Common myeloid progenitor, CD34-positive (primary cell): ENCODE results near the gene APOH.

ENCODE experiments used
- CTCF ChIA-PET: fragments of 350-600 bp; sonication (Branson Sonifier 250); formaldehyde crosslinking; loops from one replicate; lab custom pipeline; 2021; ENCODE audit warnings: antibody characterized with exemption; lab: Charles Lee
- POLR2A ChIA-PET: fragments of 350-600 bp; sonication (Branson Sonifier 250); formaldehyde crosslinking; loops from one replicate; lab custom pipeline; 2021; ENCODE audit warnings: antibody characterized with exemption; lab: Charles Lee
- DNase-seq, 3 donors: peaks; one replicate each; pipeline versions ENCODE4 v3.0.0 to v3.0.0-alpha.2; 2013
- H3K27ac ChIP-seq, 2 experiments: 1 replicate in 1 of 2; 2 replicates in 1 of 2; pipeline ENCODE4 v1.7.0; 2013; ENCODE audit warnings: inconsistent platforms in 2 of 2, low read length in 2 of 2, mild to moderate bottlenecking in 2 of 2, low read depth in 1 of 2, moderate library complexity in 1 of 2; ENCODE audit not compliant: severe bottlenecking in 2 of 2, insufficient read depth in 1 of 2, poor library complexity in 1 of 2
- H3K27me3 ChIP-seq, 5 experiments: replicated peaks in 2 of 5; 1 replicate in 3 of 5; 2 replicates in 2 of 5; pipeline versions ENCODE4 v1.6.1 to v1.7.0; 2013; ENCODE audit warnings: low read length in 4 of 5, mild to moderate bottlenecking in 2 of 5, moderate library complexity in 2 of 5, inconsistent platforms in 1 of 5; ENCODE audit not compliant: insufficient read depth in 5 of 5, control insufficient read depth in 4 of 5
- H3K36me3 ChIP-seq, 4 experiments: 1 replicate in 2 of 4; 2 replicates in 2 of 4; pipeline versions ENCODE4 v1.6.1 to v1.7.0; 2013; ENCODE audit warnings: low read length in 3 of 4, control low read depth in 1 of 4, mild to moderate bottlenecking in 1 of 4; ENCODE audit not compliant: control insufficient read depth in 4 of 4, insufficient read depth in 4 of 4
- H3K4me1 ChIP-seq, 4 experiments: 1 replicate in 3 of 4; 2 replicates in 1 of 4; pipeline versions ENCODE4 v1.6.1 to v1.7.1; 2013; ENCODE audit warnings: low read length in 3 of 4, mild to moderate bottlenecking in 3 of 4, control low read depth in 1 of 4, inconsistent platforms in 1 of 4, moderate library complexity in 1 of 4; ENCODE audit not compliant: control insufficient read depth in 4 of 4, insufficient read depth in 4 of 4; ENCODE audit errors: control extremely low read depth in 1 of 4
- H3K4me3 ChIP-seq, 7 experiments: 1 replicate in 4 of 7; 2 replicates in 3 of 7; pipeline versions ENCODE4 v1.5.1 to v1.7.0; 2013; ENCODE audit warnings: mild to moderate bottlenecking in 7 of 7, low read length in 6 of 7, moderate library complexity in 6 of 7, inconsistent platforms in 2 of 7, low read depth in 2 of 7, control low read depth in 1 of 7; ENCODE audit not compliant: insufficient read depth in 4 of 7, control insufficient read depth in 1 of 7; ENCODE audit errors: extremely low read depth in 1 of 7
- H3K9me3 ChIP-seq, 5 experiments: 1 replicate in 4 of 5; 2 replicates in 1 of 5; pipeline versions ENCODE4 v1.6.1 to v1.7.1; 2013; ENCODE audit warnings: low read length in 4 of 5, mild to moderate bottlenecking in 2 of 5, inconsistent platforms in 1 of 5, low read depth in 1 of 5, moderate library complexity in 1 of 5; ENCODE audit not compliant: control insufficient read depth in 4 of 5, insufficient read depth in 2 of 5; ENCODE audit errors: control extremely low read depth in 1 of 5
- WGBS: methylation state at CpG from one replicate; pipeline ENCODE4 v1.1.5; 2013; ENCODE audit not compliant: insufficient coverage; 5-methylcytosine and 5-hydroxymethylcytosine counted together

APOH gene

GRCh38 chr17:66184392-66184791 lies 44.8 kb downstream of the APOH start:
- Histone ChIP-seq H3K27ac (no peak overlapping the region), H3K36me3 (peaks cover 0 to 10% (median 2%) of the 10 kb centered on the region in 4 experiments), H3K4me3 (no peak overlapping the region), H3K9me3 (peaks cover 0 to 5% (median 0%) of the 10 kb centered on the region in 5 experiments), H3K27me3 (no peaks in the 10 kb centered on the region), H3K4me1 (no peaks in the 10 kb centered on the region)
- CTCF ChIA-PET, result no interaction called here
- no peak for DNase-seq
- WGBS, result 89% methylated on average over 1 of the region's 1 CpG
- POLR2A ChIA-PET, result no interaction called here

GRCh38 chr17:66183529-66183928 lies 45.7 kb downstream of the APOH start:
- no peak for DNase-seq
- H3K4me3 ChIP-seq, result no peak overlapping the region
- ChIA-PET POLR2A (no interaction called here), CTCF (no interaction called here)
- no peaks in the 10 kb centered on the region for H3K27me3 ChIP-seq
- no peak overlapping the region for H3K27ac ChIP-seq
- peaks cover 0 to 10% (median 2%) of the 10 kb centered on the region in 4 experiments for H3K36me3 ChIP-seq
- H3K4me1 ChIP-seq, result no peaks in the 10 kb centered on the region
- peaks cover 0 to 5% (median 0%) of the 10 kb centered on the region in 5 experiments for H3K9me3 ChIP-seq

GRCh38 chr17:66178642-66179041 lies 50.6 kb downstream of the APOH start:
- H3K4me1 ChIP-seq, result no peaks in the 10 kb centered on the region
- H3K27ac ChIP-seq, result no peak overlapping the region
- H3K4me3 ChIP-seq, result no peak overlapping the region
- CTCF ChIA-PET, result no interaction called here
- DNase-seq, result no peak
- WGBS, result no CpG with 5 or more reads among the region's 4 CpGs
- POLR2A ChIA-PET, result no interaction called here
- no peaks in the 10 kb centered on the region for H3K27me3 ChIP-seq
- H3K36me3 ChIP-seq, result peaks cover 0 to 12% (median 2%) of the 10 kb centered on the region in 4 experiments
- peaks cover 0 to 3% (median 0%) of the 10 kb centered on the region in 5 experiments for H3K9me3 ChIP-seq

- Histone ChIP-seq H3K4me3 (no peak overlapping the region), H3K4me1 (no peaks in the 10 kb centered on the region), H3K27me3 (no peaks in the 10 kb centered on the region), H3K27ac (no peak overlapping the region), H3K36me3 (peaks cover 0 to 8% (median 2%) of the 10 kb centered on the region in 4 experiments), H3K9me3 (peaks cover 0 to 3% (median 0%) of the 10 kb centered on the region in 5 experiments)
- DNase-seq, result no peak
- POLR2A ChIA-PET, result no interaction called here
- CTCF ChIA-PET, result interaction anchor here (0.8 kb wide), 1 partner anchor 11 kb away, joined by 4 read pairs; no protein-coding TSS in a partner anchor
Observed at GRCh38 chr17:66177048-66177447, 52.2 kb downstream of the APOH start.

- WGBS, result no CpG with 5 or more reads among the region's 1 CpG
Observed at GRCh38 chr17:66175892-66176291, 53.3 kb downstream of the APOH start.

GRCh38 chr17:66172691-66173223 lies 56.5 kb downstream of the APOH start:
- Histone ChIP-seq H3K9me3 (no peaks in the 10 kb centered on the region), H3K36me3 (peaks cover 0 to 2% (median 0%) of the 10 kb centered on the region in 4 experiments), H3K4me1 (no peaks in the 10 kb centered on the region), H3K4me3 (no peak overlapping the region), H3K27me3 (no peaks in the 10 kb centered on the region), H3K27ac (no peak overlapping the region)
- ChIA-PET CTCF (interaction anchor here (1.2 kb wide), 2 partner anchors 8 to 941 kb away, joined by 4 read pairs; no protein-coding TSS in a partner anchor), POLR2A (no interaction called here)
- 50% methylated on average over 2 of the region's 2 CpGs for WGBS
- DNase-seq, result no peak

More at GRCh38 chr17:66175892-66176291, 53.3 kb downstream of the APOH start:
- ChIA-PET POLR2A (no interaction called here), CTCF (no interaction called here)
- Histone ChIP-seq H3K4me3 (no peak overlapping the region), H3K9me3 (peaks cover 0 to 3% (median 0%) of the 10 kb centered on the region in 5 experiments), H3K4me1 (no peaks in the 10 kb centered on the region), H3K27me3 (no peaks in the 10 kb centered on the region), H3K27ac (no peak overlapping the region), H3K36me3 (peaks cover 0 to 5% (median 0%) of the 10 kb centered on the region in 4 experiments)
- DNase-seq, result no peak

GRCh38 chr17:66172144-66172543 lies 57.1 kb downstream of the APOH start:
- no peaks in the 10 kb centered on the region for H3K9me3 ChIP-seq
- 100% methylated on average over 2 of the region's 5 CpGs for WGBS
- H3K27ac ChIP-seq, result no peak overlapping the region
- DNase-seq, result no peak
- no peaks in the 10 kb centered on the region for H3K4me1 ChIP-seq
- no peaks in the 10 kb centered on the region for H3K27me3 ChIP-seq
- H3K4me3 ChIP-seq, result no peak overlapping the region
- CTCF ChIA-PET, result no interaction called here
- POLR2A ChIA-PET, result no interaction called here
- H3K36me3 ChIP-seq, result peaks cover 0 to 2% (median 0%) of the 10 kb centered on the region in 4 experiments
